Cardiac fibroblast (primary cell): ENCODE data around the gene PKP2.
"Not testable (repeated sequence)": the region's sequence is repeated elsewhere in the genome, so short reads cannot be mapped to it uniquely, and the experiment has no call there.

Experiments
- DNase-seq, 2 donors: peaks; one replicate each; pipeline versions ENCODE4 v3.0.0 to v3.0.0-alpha.2; 2010; ENCODE audit warnings: low read depth in 2 of 2
- H3K4me3 ChIP-seq, 2 donors: replicated peaks in 1 of 2; 1 replicate in 1 of 2; 2 replicates in 1 of 2; pipeline ENCODE4 v1.5.1; 2011; ENCODE audit warnings: low read depth in 2 of 2, low read length in 2 of 2, mild to moderate bottlenecking in 2 of 2, moderate library complexity in 1 of 2
- CTCF ChIP-seq: IDR thresholded peaks from one replicate; pipeline ENCODE4 v1.5.1; 2011; ENCODE audit warnings: low read depth, mild to moderate bottlenecking, low read length, inconsistent platforms

PKP2 gene

GRCh38 chr12:32897281-32897610 lies 669 bp upstream of the PKP2 start:
- peak in 1 of 2 donors; percentile 49 for DNase-seq
- H3K4me3 ChIP-seq, result peak overlapping the region; percentile 39 to 66
- TF ChIP-seq CTCF, result no peak

- TF ChIP-seq CTCF, result no peak
- DNase-seq, result no peak
- peak overlapping the region; percentile 55 to 77 for H3K4me3 ChIP-seq
These were observed 717 bp downstream of the PKP2 start for GRCh38 chr12:32895688-32896431.

GRCh38 chr12:32894566-32894965 lies 2.0 kb downstream of the PKP2 start:
- H3K4me3 ChIP-seq, result peak overlapping the region in 1 of 2 donors; percentile 77

GRCh38 chr12:32893458-32893857 lies 3.1 kb downstream of the PKP2 start:
- H3K4me3 ChIP-seq, result no peak overlapping the region
- no peak for TF ChIP-seq CTCF
- DNase-seq, result peak; percentile 32 to 61

More at GRCh38 chr12:32894566-32894965, 2.0 kb downstream of the PKP2 start:
- DNase-seq, result peak in 1 of 2 donors; percentile 11
- TF ChIP-seq CTCF, result no peak

GRCh38 chr12:32893043-32893442 lies 3.5 kb downstream of the PKP2 start:
- DNase-seq, result no peak
- TF ChIP-seq CTCF, result no peak
- no peak overlapping the region for H3K4me3 ChIP-seq

- not testable (repeated sequence) for H3K4me3 ChIP-seq, DNase-seq
These were observed 4.2 kb downstream of the PKP2 start for GRCh38 chr12:32892369-32892768.

- no peak for TF ChIP-seq CTCF
- peak; percentile 58 to 60 for DNase-seq
These were observed 4.6 kb downstream of the PKP2 start for GRCh38 chr12:32891956-32892355.

More at GRCh38 chr12:32891956-32892355, 4.6 kb downstream of the PKP2 start:
- H3K4me3 ChIP-seq, result no peak overlapping the region
